Naive B cell (primary cell): Measurements from ENCODE around the gene COMTD1. TPM values are rescaled to one million over a fixed set of nuclear protein-coding genes. Genes with fewer than 3 reads are reported as not detected.
"Not testable (repeated sequence)": the region's sequence is repeated elsewhere in the genome, so short reads cannot be mapped to it uniquely, and the experiment has no call there.

ENCODE experiments used
- ATAC-seq, 2 donors: fragments of 150-1000 bp; cut with Tn5 transposase; 2 replicates each; pipeline ENCODE4 v1.10.0; 2021; ENCODE audit warnings: low read depth in 2 of 2, mild to moderate bottlenecking in 2 of 2, moderate library complexity in 2 of 2
- DNase-seq: peaks from one replicate; pipeline ENCODE4 v3.0.0; 2022
- H3K27ac Mint-ChIP-seq, 6 donors: one replicate each; pipeline ENCODE4 v1.8.0; 2020 to 2022; ENCODE audit warnings: mild to moderate bottlenecking in 6 of 6, mixed read lengths in 6 of 6, moderate library complexity in 5 of 6, inconsistent platforms in 2 of 6
- H3K27me3 Mint-ChIP-seq, 3 donors: one replicate each; pipeline ENCODE4 v1.8.0; 2021 to 2022; ENCODE audit warnings: mixed read lengths in 3 of 3, mild to moderate bottlenecking in 1 of 3
- H3K36me3 Mint-ChIP-seq, 2 donors: one replicate each; pipeline ENCODE4 v1.8.0; 2020 to 2022; ENCODE audit warnings: mixed read lengths in 2 of 2, inconsistent platforms in 1 of 2, mild to moderate bottlenecking in 1 of 2
- H3K4me1 Mint-ChIP-seq, 3 donors: one replicate each; pipeline ENCODE4 v1.8.0; 2020 to 2022; ENCODE audit warnings: mixed read lengths in 3 of 3, inconsistent platforms in 1 of 3, mild to moderate bottlenecking in 1 of 3, moderate library complexity in 1 of 3
- H3K4me3 Mint-ChIP-seq, 8 donors: one replicate each; pipeline ENCODE4 v1.8.0; 2020 to 2022; ENCODE audit warnings: mild to moderate bottlenecking in 8 of 8, mixed read lengths in 8 of 8, moderate library complexity in 8 of 8, inconsistent platforms in 2 of 8
- H3K9me3 Mint-ChIP-seq, 7 donors: one replicate each; pipeline ENCODE4 v1.8.0; 2020 to 2022; ENCODE audit warnings: mixed read lengths in 7 of 7, mild to moderate bottlenecking in 5 of 7, inconsistent platforms in 2 of 7, moderate library complexity in 1 of 7
- polyA plus RNA-seq, 6 donors: library from polyadenylated mRNA; unstranded; fragments of 300-500 nt; fragmentation: Illumina TruSeq; gene quantifications; one replicate each; pipeline ENCODE4 v1.2.3, GENCODE V29; 2021; ENCODE audit warnings: low read depth in 6 of 6

COMTD1 gene
- polyA plus RNA-seq, 6 donors from 2014 or later = 3.1 to 7.0 (median 6.0) TPM

DNA sequence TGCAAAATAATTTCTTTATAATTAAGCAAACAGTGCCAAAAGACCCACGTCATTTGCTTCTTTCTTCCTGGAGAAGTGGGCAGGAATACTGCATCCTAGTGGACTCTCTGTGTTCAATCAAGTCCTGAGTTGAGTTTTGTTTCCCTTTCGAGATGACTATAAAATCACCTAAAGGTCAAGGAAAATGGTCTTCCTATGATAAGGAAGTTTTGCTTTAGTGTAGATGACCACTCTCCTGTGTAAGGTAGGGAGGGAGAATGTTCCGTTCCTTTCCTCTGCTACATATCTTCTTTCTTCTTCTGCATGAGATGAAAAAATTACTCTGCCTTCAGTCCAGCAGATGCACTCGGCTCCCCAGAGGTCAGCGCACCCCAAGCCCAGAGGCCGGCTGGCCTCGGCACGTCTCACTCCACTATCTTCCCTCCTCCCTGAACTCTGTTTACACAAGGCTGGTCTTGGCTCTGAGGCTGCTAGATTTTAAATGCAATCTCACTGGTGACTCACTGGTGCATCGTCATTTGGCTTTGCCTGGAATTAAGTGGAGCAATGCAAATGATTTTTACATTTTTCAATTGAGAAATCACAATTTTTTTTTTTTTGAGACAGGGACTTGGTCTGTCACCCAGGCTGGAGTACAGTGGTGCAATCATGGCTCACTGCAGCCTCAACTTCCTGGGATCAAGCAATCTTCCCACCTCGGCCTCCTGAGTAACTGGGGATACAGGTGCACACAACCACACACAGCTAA, 43.8 kb downstream of the COMTD1 start:
- Mint-ChIP-seq H3K4me1 (peaks cover 0 to 5% (median 0%) of the 10 kb centered on the region in 3 donors), H3K4me3 (no peak overlapping the region), H3K27ac (no peak overlapping the region), H3K9me3 (no peaks in the 10 kb centered on the region), H3K27me3 (no peaks in the 10 kb centered on the region), H3K36me3 (no peaks in the 10 kb centered on the region)
- no peak for ATAC-seq
- no peak for DNase-seq

DNA sequence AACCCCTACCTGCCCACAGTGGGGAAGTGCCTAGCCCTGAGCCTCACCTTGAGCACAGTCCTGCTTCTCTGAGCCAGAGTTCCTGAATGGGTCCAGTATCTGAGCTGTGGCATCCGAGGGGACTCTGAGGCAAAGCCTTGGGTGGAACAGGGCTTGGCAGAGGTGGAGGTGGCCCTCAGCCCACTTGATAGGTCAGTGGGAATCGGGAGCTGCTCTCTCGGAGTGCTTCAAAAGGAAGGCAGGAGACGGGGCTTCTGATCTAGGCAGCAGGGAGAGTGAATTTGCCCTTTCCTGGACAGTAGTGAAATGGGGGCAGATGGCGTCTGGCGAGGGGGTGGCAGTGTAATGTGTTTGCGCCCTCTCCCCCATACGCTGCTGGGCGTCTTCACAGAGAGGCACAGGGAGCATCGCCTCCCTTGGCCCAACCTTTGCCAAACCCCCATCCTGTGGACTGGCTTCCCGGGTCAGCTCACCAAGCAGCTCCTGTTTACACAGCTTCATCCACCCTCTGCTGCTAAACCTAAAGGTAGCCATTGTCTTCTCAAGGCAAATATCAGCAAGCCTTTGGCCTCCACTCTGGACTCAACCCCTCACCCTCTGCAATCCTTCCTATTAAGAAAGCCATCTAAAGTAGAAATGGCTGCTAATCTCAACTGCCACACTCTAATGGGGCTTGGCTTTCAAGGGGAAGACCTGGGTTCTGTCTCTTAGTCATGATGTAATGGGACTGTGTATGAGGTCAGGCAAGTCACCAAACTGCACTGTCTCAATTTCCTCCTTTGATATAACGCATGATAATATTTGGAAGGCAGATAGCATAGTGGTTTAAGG, 46.3 kb downstream of the COMTD1 start:
- Mint-ChIP-seq H3K4me1 (peaks cover 0 to 8% (median 4%) of the 10 kb centered on the region in 3 donors), H3K36me3 (no peaks in the 10 kb centered on the region), H3K27me3 (no peaks in the 10 kb centered on the region), H3K27ac (peak overlapping the region in 1 of 6 donors; percentile 64), H3K9me3 (no peaks in the 10 kb centered on the region), H3K4me3 (no peak overlapping the region)
- ATAC-seq (no peak), DNase-seq (no peak)

DNA sequence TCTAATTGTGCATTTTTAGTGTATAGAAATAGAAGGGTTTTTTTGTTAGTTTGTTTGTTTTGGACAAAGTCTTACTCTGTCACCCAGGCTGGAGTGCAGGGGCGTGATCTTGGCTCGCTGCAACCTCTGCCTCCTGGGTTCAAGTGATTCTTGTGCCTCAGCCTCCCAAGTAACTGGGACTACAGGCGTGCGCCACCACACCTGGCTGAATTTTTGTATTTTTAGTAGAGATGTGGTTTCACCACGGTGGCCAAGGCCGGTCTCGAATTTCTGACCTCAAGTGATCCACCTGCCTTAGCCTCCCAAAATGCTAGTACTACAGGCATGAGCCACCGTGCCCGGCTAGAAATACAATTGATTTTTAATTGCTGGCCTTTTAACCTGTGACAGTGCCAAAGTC, 47.2 kb downstream of the COMTD1 start:
- H3K4me1 Mint-ChIP-seq, DNase-seq, H3K4me3 Mint-ChIP-seq, H3K27ac Mint-ChIP-seq, H3K36me3 Mint-ChIP-seq, ATAC-seq, H3K27me3 Mint-ChIP-seq, H3K9me3 Mint-ChIP-seq: not testable (repeated sequence)

DNA sequence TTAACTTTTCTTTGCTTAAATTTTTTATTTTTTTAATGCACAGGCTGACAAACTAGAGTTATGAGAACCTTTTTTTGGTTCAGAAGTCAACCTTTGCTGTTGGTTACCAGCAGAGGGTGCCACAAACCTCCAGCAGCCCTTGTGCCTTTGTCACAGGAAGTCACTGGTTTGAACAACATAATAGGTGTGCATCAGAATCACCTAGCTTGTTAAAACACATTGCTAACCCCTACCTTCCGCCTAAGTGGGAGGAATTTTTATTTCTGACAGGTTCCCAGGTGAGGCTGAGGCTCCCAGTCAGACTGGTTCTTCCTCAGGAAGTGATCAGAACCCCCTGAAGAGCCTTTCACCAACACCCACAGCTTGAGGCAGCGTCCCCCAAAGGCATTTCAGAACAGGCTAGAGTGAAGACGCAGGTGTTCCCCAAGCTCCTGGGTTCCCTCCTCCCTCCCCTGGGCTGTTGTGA, 47.8 kb downstream of the COMTD1 start:
- DNase-seq (peak; percentile 61), ATAC-seq (peak; percentile 86 to 96)
- Mint-ChIP-seq H3K27ac (peak overlapping the region in 5 of 6 donors; percentile 20 to 82 (median 47)), H3K36me3 (no peaks in the 10 kb centered on the region), H3K9me3 (no peaks in the 10 kb centered on the region), H3K4me1 (peaks cover 4 to 8% (median 4%) of the 10 kb centered on the region in 3 donors), H3K27me3 (no peaks in the 10 kb centered on the region), H3K4me3 (no peak overlapping the region)

- Mint-ChIP-seq H3K27ac (peak overlapping the region in 3 of 6 donors; percentile 82 to 91 (median 88)), H3K4me1 (peaks cover 4 to 8% (median 4%) of the 10 kb centered on the region in 3 donors), H3K36me3 (no peaks in the 10 kb centered on the region), H3K9me3 (no peaks in the 10 kb centered on the region), H3K27me3 (no peaks in the 10 kb centered on the region), H3K4me3 (no peak overlapping the region)
- ATAC-seq (no peak), DNase-seq (no peak)
Measured at GRCh38 chr10:75186310-75186709, 49.4 kb downstream of the COMTD1 start.

Other genes starting within 250 kb of the COMTD1 start
- gene SAMD8, start 124.3 kb downstream of the COMTD1 start, polyA plus RNA-seq = 10 to 100 TPM; 11.9 to 20.1 (median 15.6) TPM
- gene VDAC2, start 25.2 kb downstream of the COMTD1 start, polyA plus RNA-seq = 100 to 1,000 TPM; 137 to 212 (median 151) TPM
- not detected for gene ZNF503, start 165.8 kb upstream of the COMTD1 start, polyA plus RNA-seq
- 1 to 10 TPM in 1 of 6 donors, not detected in 5; 2.1 TPM for gene LRMDA, start 195.7 kb upstream of the COMTD1 start, polyA plus RNA-seq